Retinal pigment epithelial cell (primary cell): Measurements from ENCODE around the gene BLID.

Experiments used
- DNase-seq: peaks from one replicate; pipeline ENCODE4 v3.0.0-alpha.2; 2010; ENCODE audit warnings: low read depth
- H3K4me3 ChIP-seq: 2 replicates; pipeline ENCODE4 v1.5.1; 2011; ENCODE audit warnings: mild to moderate bottlenecking, low read length, control low read depth, moderate library complexity
- TF ChIP-seq, protein P1 (sequence below): conservative IDR thresholded peaks from 2 replicates; pipeline ENCODE4 v1.5.1; 2011; ENCODE audit warnings: low read depth, low read length, control low read depth, inconsistent platforms

Gene BLID

DNA sequence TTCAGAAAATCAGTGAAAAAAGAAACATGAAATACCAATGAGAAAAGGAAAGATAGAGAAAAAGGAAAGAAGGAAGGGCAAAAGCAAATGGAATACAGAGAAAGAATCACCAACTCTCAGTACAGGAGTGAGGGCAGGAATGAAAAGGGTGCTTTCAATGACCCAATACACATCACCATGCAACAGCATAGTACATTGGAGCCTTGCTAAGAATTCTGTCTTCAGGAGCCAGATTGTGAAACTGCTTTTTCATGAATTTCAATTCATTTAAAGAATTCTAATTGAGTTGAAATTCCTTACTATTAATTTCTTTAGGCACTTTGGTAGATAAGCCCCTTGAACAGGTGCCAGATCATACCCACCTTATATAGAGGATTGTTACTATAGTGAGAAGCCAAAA lies 34.9 kb downstream of the BLID start:
- H3K4me3 ChIP-seq: no peak overlapping the region
- TF ChIP-seq, protein P1, sequence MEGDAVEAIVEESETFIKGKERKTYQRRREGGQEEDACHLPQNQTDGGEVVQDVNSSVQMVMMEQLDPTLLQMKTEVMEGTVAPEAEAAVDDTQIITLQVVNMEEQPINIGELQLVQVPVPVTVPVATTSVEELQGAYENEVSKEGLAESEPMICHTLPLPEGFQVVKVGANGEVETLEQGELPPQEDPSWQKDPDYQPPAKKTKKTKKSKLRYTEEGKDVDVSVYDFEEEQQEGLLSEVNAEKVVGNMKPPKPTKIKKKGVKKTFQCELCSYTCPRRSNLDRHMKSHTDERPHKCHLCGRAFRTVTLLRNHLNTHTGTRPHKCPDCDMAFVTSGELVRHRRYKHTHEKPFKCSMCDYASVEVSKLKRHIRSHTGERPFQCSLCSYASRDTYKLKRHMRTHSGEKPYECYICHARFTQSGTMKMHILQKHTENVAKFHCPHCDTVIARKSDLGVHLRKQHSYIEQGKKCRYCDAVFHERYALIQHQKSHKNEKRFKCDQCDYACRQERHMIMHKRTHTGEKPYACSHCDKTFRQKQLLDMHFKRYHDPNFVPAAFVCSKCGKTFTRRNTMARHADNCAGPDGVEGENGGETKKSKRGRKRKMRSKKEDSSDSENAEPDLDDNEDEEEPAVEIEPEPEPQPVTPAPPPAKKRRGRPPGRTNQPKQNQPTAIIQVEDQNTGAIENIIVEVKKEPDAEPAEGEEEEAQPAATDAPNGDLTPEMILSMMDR: no peak
- DNase-seq: no peak

- DNase-seq: no peak
- TF ChIP-seq, protein P1: no peak
Measured at GRCh38 chr11:122077459-122077858, 38.6 kb downstream of the BLID start.

DNA sequence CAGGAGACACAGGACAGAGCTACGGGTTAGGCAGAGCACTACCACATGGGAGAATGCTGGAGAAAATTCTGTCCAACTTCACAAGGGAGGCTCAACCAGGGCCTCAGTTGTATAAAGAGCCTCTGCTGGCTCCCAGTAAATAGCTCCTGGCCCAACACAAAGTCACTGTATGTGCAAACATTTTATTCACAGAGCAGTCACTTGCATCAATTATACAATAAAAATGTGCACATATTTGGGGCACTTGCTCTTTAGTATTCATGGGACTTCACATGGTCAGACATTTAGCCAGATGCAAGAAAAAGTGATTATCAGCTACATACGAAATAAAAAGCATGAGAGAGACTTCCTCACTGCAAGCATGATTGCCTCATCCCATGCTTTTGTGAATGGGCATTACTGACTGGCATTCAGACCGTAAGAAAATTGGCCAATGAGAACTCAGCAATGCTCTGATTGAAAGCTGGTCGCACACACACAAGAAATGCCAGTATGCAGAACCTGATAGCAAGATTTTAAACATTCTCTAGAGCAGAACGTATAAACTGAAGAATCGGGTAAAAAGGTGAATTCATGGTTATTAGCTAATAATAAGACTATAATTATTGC lies 39.4 kb downstream of the BLID start:
- TF ChIP-seq, protein P1: no peak
- DNase-seq: no peak
- no peak overlapping the region for H3K4me3 ChIP-seq

More at GRCh38 chr11:122077459-122077858, 38.6 kb downstream of the BLID start:
- H3K4me3 ChIP-seq: no peak overlapping the region

DNA sequence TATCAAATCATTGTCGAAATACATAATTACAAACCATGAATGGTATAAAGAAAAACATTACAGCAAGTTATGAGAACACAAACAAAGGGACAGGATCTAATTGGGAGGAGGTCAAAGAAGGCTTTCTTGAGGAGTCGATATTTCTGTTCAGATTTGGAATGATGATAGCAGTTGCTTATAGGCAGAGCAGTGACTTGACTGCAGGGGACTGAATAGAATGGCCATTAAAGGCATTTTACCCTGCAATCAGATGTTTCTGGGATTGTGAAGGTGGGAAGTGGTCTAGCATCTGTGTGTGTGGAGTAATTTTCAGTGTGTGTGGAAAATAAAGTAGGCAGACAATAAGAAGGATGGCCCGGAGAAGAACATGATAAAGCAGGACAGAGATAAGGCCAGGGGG lies 41.0 kb downstream of the BLID start:
- no peak for DNase-seq
- TF ChIP-seq, protein P1: no peak
- no peak overlapping the region for H3K4me3 ChIP-seq

GRCh38 chr11:122074022-122074421 lies 42.0 kb downstream of the BLID start:
- TF ChIP-seq, protein P1: no peak
- no peak for DNase-seq
- no peak overlapping the region for H3K4me3 ChIP-seq

DNA sequence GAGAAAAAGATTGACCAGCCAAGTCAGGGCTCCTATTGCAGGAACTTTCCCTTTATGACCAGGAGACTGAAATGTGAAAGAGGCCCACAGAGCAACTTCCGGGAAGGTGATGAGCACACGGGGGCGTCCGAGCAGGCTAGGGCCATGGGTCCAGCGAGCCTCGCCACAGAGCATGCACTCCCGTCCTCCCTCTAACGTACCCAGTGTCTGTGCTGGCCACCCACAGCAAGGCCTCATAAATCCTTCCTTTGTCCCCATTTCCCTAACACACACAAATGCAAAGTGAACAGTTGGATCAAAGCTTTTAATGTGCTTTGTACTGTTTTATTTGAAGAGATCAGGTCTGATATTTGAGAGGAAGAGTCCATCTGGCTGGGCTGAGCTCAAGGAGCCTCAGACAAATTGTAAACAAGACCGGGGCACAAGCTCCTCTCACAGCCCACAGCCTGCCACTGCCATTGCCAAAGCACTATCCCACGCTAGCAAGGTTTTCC lies 44.3 kb downstream of the BLID start:
- DNase-seq: no peak
- TF ChIP-seq, protein P1: no peak
- no peak overlapping the region for H3K4me3 ChIP-seq

GRCh38 chr11:122069707-122070360 lies 46.2 kb downstream of the BLID start:
- peak; percentile 94 for DNase-seq
- TF ChIP-seq, protein P1: no peak
- peak overlapping the region; percentile 11 for H3K4me3 ChIP-seq
